Tibial nerve (tissue), 4 donors: ENCODE data around the gene KASH5.

Experiments used
- CTCF ChIP-seq, 5 experiments: fragments of 200-600 bp in 3 of 5; fragments of 450-650 bp in 2 of 5; sonication (generic) in 3 of 5; IDR thresholded peaks; one replicate each; pipeline ENCODE4 v1.5.1; 2016 to 2019; ENCODE audit warnings: antibody characterized with exemption in 5 of 5, mild to moderate bottlenecking in 3 of 5, moderate library complexity in 2 of 5
- EP300 ChIP-seq, 2 donors: sonication (generic); formaldehyde crosslinking; IDR thresholded peaks; one replicate each; pipeline ENCODE4 v1.6.1; 2017; ENCODE audit warnings: antibody characterized with exemption in 2 of 2, mild to moderate bottlenecking in 1 of 2
- POLR2A ChIP-seq, 2 donors: fragments of 450-650 bp; IDR thresholded peaks; one replicate each; pipeline ENCODE4 v1.6.1; 2017; ENCODE audit warnings: antibody characterized with exemption in 2 of 2, mild to moderate bottlenecking in 2 of 2, moderate library complexity in 2 of 2

GRCh38 chr19:49387936-49388372, at the start of gene KASH5:
- TF ChIP-seq EP300 (IDR thresholded peaks at IDR 0.05) = no peak
- no peak for TF ChIP-seq CTCF (IDR thresholded peaks at IDR 0.05)
- TF ChIP-seq POLR2A (IDR thresholded peaks at IDR 0.05) = no peak
